MM.1S (cell line): ENCODE data around the gene RTN4RL2.

ENCODE experiments used
- DNase-seq: peaks from one replicate; pipeline ENCODE4 v3.0.0-alpha.2; 2015
- H2AFZ ChIP-seq: fragments of 300-600 bp; sonication (generic); 2 replicates; pipeline ENCODE4 v1.6.0; 2016; ENCODE audit warnings: antibody characterized with exemption, low read length
- H3F3A ChIP-seq: fragments of 300-600 bp; sonication (generic); 2 replicates; pipeline ENCODE4 v1.6.1; 2016; ENCODE audit warnings: mild to moderate bottlenecking, antibody characterized with exemption, low read length, moderate library complexity, mixed read lengths; ENCODE audit not compliant: insufficient read depth
- H3K27ac ChIP-seq: fragments of 300-600 bp; sonication (generic); 2 replicates; pipeline ENCODE4 v1.5.1; 2016; ENCODE audit warnings: mild to moderate bottlenecking, low read length
- H3K27me3 ChIP-seq: fragments of 300-600 bp; sonication (generic); replicated peaks from 2 replicates; pipeline ENCODE4 v1.6.0; 2016; ENCODE audit warnings: low read length; ENCODE audit not compliant: insufficient read depth
- H3K36me3 ChIP-seq: fragments of 300-600 bp; sonication (generic); replicated peaks from 2 replicates; pipeline ENCODE4 v1.6.1; 2016; ENCODE audit warnings: mild to moderate bottlenecking, low read length, mixed read lengths; ENCODE audit not compliant: insufficient read depth
- H3K4me1 ChIP-seq: fragments of 300-600 bp; sonication (generic); 2 replicates; pipeline ENCODE4 v1.6.1; 2016; ENCODE audit warnings: low read length, mixed read lengths
- H3K4me2 ChIP-seq: fragments of 300-600 bp; sonication (generic); 2 replicates; pipeline ENCODE4 v1.6.0; 2016; ENCODE audit warnings: low read depth, low read length
- H3K4me3 ChIP-seq: fragments of 300-600 bp; sonication (generic); 2 replicates; pipeline ENCODE4 v1.5.1; 2016; ENCODE audit warnings: low read length, mixed read lengths
- H3K79me2 ChIP-seq: fragments of 300-600 bp; sonication (generic); 2 replicates; pipeline ENCODE4 v1.6.1; 2016; ENCODE audit warnings: mixed run types, low read length, mixed read lengths
- H3K9ac ChIP-seq: fragments of 300-600 bp; sonication (generic); 2 replicates; pipeline ENCODE4 v1.6.1; 2016; ENCODE audit warnings: low read length, mixed read lengths
- H3K9me2 ChIP-seq: fragments of 300-600 bp; sonication (generic); replicated peaks from 2 replicates; pipeline ENCODE4 v1.6.1; 2016; ENCODE audit warnings: mild to moderate bottlenecking, low read length, mixed read lengths; ENCODE audit not compliant: insufficient read depth
- H3K9me3 ChIP-seq: fragments of 300-600 bp; sonication (generic); replicated peaks from 2 replicates; pipeline ENCODE4 v1.6.1; 2016; ENCODE audit warnings: mild to moderate bottlenecking, low read length, mixed read lengths; ENCODE audit not compliant: insufficient read depth
- H4K20me1 ChIP-seq: fragments of 300-600 bp; sonication (generic); 2 replicates; pipeline ENCODE4 v1.6.1; 2016; ENCODE audit warnings: mild to moderate bottlenecking, low read length, moderate library complexity, mixed read lengths; ENCODE audit not compliant: insufficient read depth
- EZH2 ChIP-seq: fragments of 300-600 bp; sonication (generic); optimal IDR thresholded peaks from 2 replicates; pipeline ENCODE3; 2017; ENCODE audit warnings: low read depth, mild to moderate bottlenecking, antibody characterized with exemption, low read length, mixed read lengths
- EZH2phosphoT487 ChIP-seq: fragments of 300-600 bp; sonication (generic); IDR thresholded peaks from 2 replicates; pipeline ENCODE4 v1.6.1; 2018; ENCODE audit warnings: antibody characterized with exemption, low read length
- TF ChIP-seq, protein P1 (sequence below): fragments of 300-600 bp; sonication (generic); IDR thresholded peaks from 2 replicates; pipeline ENCODE4 v1.5.1; 2016; ENCODE audit warnings: antibody characterized with exemption, low read length, mixed read lengths

Gene RTN4RL2

DNA sequence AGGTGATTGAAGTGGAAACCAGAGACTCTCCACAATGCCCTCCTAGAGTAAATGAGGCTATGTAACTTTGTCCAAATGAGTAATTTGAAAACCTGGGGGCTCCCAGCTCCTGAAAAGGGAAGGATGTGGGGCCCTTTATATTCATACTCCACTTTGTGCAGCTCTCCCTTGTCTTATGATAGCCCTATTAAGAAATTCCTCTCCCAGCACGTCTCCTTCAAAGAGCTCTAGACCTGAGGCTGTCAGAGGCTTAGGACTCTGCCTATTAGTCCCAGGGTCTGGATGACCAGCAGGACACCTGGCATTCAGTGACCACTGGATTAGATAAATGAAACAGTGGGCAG lies 53.1 kb downstream of the RTN4RL2 start:
- Histone ChIP-seq H3K79me2 (no peaks in the 10 kb centered on the region), H2AFZ (no peak overlapping the region), H3K4me2 (no peak overlapping the region), H3K4me1 (no peaks in the 10 kb centered on the region), H3K36me3 (no peaks in the 10 kb centered on the region), H3K4me3 (no peak overlapping the region), H3K27me3 (no peaks in the 10 kb centered on the region), H3K27ac (no peak overlapping the region), H3K9ac (no peak overlapping the region), H3K9me2 (no peaks in the 10 kb centered on the region), H4K20me1 (no peaks in the 10 kb centered on the region), H3F3A (no peaks in the 10 kb centered on the region; the same call in 1 of the 2 replicates), H3K9me3 (no peaks in the 10 kb centered on the region)
- no peak for TF ChIP-seq EZH2
- TF ChIP-seq, protein P1, sequence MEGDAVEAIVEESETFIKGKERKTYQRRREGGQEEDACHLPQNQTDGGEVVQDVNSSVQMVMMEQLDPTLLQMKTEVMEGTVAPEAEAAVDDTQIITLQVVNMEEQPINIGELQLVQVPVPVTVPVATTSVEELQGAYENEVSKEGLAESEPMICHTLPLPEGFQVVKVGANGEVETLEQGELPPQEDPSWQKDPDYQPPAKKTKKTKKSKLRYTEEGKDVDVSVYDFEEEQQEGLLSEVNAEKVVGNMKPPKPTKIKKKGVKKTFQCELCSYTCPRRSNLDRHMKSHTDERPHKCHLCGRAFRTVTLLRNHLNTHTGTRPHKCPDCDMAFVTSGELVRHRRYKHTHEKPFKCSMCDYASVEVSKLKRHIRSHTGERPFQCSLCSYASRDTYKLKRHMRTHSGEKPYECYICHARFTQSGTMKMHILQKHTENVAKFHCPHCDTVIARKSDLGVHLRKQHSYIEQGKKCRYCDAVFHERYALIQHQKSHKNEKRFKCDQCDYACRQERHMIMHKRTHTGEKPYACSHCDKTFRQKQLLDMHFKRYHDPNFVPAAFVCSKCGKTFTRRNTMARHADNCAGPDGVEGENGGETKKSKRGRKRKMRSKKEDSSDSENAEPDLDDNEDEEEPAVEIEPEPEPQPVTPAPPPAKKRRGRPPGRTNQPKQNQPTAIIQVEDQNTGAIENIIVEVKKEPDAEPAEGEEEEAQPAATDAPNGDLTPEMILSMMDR = no peak
- TF ChIP-seq EZH2phosphoT487 = no peak
- DNase-seq = no peak

DNA sequence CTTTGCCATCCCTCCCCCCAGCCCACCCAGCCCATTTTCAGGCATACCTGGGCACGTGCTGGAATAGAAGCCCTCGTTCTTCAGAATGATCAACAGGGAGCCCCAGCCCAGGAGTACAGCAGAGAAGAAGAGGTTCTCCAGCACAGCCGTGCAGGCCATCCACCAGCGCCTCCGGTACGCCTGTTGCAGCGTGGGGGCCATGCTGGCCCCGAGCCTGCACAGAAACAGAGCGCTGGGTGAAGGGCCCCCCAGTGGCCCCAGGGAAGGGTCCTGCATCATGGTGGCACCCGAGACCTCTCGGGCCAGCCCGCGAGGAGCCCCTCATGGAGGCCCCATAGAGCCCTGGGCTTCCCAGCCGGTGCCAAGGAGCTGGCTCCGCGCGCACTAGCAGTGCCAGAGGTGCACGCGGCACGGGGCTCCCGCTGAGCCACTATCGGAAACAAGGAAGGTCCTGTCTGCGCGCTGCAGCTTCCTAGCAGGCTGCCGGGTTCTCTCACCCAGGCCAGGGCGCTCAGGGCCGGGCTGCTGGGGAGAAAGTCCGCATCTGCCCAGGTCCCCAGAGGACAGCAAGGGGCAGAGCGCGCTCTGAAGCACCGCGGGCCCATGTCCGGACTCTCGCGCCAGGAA lies 53.7 kb downstream of the RTN4RL2 start:
- TF ChIP-seq, protein P1 = no peak
- no peak for TF ChIP-seq EZH2
- no peak for TF ChIP-seq EZH2phosphoT487
- Histone ChIP-seq H3K79me2 (no peaks in the 10 kb centered on the region), H3K27me3 (no peaks in the 10 kb centered on the region), H3K4me2 (peak overlapping the region; percentile 95; the same call in 1 of the 2 replicates), H2AFZ (peak overlapping the region; percentile 99), H3K9me2 (no peaks in the 10 kb centered on the region), H3K4me3 (peak overlapping the region; percentile 79; the same call in 1 of the 2 replicates), H3K9me3 (no peaks in the 10 kb centered on the region), H3K4me1 (no peaks in the 10 kb centered on the region), H3F3A (no peaks in the 10 kb centered on the region; the same call in 1 of the 2 replicates), H3K9ac (no peak overlapping the region), H3K36me3 (no peaks in the 10 kb centered on the region), H3K27ac (no peak overlapping the region), H4K20me1 (no peaks in the 10 kb centered on the region)
- DNase-seq = no peak

DNA sequence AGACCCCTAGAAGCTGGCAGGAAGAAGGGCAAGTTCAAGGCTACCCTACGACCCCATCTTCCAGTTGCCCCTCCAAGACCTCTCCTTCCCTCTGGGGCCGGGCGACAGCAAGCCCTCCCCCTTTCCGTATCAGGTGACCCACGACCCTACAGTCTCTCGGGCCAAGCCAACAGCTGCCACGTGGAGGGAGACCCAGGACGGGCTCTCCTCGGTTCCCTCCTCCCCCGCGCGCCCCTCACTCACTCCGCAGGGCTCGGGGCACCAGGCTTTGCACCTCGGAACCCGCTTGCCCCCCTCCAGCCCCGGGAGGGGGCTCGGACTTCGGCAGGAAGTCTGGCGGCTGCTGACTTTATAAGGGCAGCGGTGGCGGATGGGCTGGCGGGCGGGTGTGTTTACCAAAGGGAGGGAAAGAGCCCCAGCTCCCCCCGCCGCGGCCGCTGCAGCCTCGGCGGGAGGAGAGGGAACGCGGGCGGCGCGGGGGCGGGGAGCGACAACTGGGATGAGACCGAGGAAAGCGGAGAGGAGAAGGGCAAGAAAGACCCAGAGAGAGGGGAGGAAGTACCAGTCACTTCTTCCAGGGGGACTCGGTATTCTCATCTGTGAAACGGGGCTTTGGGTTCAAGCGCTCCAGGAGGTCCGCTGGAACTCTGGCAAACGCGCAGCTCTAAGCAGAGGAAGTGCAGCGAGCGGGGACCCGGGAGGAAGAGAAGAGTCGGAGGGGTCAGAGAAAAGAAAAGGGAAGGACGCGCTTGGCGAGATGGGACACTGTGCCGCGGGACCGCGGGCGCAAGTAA lies 54.4 kb downstream of the RTN4RL2 start:
- H3K4me3 ChIP-seq = peak overlapping the region; percentile 79
- no peaks in the 10 kb centered on the region for H4K20me1 ChIP-seq
- H3K4me1 ChIP-seq = no peaks in the 10 kb centered on the region
- H3K27me3 ChIP-seq = no peaks in the 10 kb centered on the region
- peak overlapping the region; percentile 95 for H3K4me2 ChIP-seq
- no peaks in the 10 kb centered on the region for H3K9me2 ChIP-seq
- H3K27ac ChIP-seq = no peak overlapping the region
- no peaks in the 10 kb centered on the region; the same call in 1 of the 2 replicates for H3F3A ChIP-seq
- peak overlapping the region; percentile 99 for H2AFZ ChIP-seq
- no peak for TF ChIP-seq EZH2
- TF ChIP-seq, protein P1 = no peak
- TF ChIP-seq EZH2phosphoT487 = no peak
- H3K9ac ChIP-seq = peak overlapping the region; percentile 39; the same call in 1 of the 2 replicates
- no peak for DNase-seq
- H3K36me3 ChIP-seq = no peaks in the 10 kb centered on the region
- no peaks in the 10 kb centered on the region for H3K9me3 ChIP-seq
- H3K79me2 ChIP-seq = no peaks in the 10 kb centered on the region
